ENCODE results near the gene ETV1.

DNA sequence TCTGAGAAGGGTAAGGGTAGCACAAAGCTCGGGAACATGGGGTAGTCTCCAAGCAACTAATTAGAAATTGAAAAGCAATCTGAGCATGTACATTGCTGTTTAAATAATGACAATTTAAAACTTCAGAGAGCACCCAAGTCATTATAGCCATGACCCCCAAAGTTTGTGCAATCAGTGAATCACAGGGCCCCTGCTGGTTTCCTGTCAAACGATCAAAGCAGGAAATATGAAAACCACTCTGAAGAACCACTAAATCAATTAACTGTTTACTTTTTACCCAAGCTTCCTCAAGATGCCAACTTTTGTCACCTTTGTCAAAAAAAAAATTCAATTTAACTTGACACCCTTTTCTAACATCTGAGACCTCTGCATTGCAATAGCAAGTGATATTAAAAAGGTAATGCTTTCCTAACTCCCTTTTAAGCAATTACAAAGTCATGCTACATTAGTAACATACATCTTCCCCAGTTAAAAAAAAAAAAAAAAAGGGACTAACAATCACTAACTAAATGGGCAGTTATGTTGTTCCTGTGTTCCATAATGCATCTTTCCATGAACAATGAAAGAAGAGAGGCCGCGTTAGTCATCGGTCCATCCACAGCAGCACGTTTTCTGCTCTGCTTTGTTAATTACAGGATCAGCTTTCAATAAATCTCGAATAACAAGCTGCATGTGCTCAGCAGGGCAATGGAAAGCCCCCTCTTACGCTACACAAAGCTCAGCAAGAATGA, 80.6 kb downstream of the ETV1 start:
- TF ChIP-seq CTCF (IDR thresholded peaks at IDR 0.05; ENCODE audit: low read depth, low read length) (no peak), MAX (IDR thresholded peaks at IDR 0.05; ENCODE audit: low read depth, low read length) (no peak), MYC (IDR thresholded peaks at IDR 0.05; ENCODE audit: low read depth, low read length) (no peak), POLR2A (IDR thresholded peaks at IDR 0.05; ENCODE audit: extremely low read depth, insufficient read length) (no peak)

Data from NB4 (cell line).